Measurements from ENCODE around the gene TMEM134.

DNA sequence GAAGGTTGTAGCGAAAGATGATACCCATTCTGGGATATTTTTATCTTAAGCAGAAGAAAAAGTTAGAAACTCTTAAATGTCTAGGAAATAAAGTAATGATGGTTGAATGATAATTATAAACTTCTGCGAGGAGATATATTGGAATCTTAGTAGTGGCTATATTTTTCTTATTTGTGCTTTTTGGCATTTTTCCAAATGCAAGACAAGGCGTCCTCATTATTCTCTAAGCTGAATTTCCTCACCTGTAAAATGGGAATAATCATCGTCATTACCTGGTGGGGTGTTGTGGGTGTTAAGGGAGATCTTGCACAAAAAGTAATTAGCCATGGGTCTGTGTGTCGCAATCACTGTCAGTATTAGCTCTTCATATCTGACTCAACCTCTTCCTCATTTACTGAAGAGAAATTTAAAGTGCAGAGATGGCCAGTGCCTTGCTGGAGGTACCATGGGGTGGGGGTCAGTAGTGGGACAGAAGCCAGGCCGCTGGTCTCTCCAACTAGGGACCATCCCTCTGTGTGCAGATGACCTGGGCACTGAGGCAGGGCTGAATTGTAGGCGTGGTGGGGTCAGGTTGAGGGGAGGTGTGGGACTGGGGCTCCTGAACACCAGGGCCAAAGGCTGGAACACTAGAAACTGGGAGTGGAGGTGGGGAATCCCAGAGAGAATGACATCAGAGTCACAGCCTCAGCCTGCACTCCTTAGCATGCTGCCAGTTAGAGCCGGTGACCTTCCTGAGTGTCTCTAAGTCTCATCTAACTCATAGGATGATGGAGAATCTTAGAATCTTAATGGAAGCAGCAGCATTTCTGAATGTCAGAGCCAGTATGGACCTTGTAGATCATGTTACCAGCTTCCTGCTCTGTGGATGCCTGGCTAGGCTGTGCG, 32.0 kb upstream of the TMEM134 start:
- TF ChIP-seq CTCF (IDR thresholded peaks at IDR 0.05) (no peak), POLR2A (IDR thresholded peaks at IDR 0.05) (no peak)
